ENCODE results near the gene OPN5.

- no peak for TF ChIP-seq CTCF (IDR thresholded peaks at IDR 0.05)
- no peak for TF ChIP-seq POLR2A (IDR thresholded peaks at IDR 0.05)
- TF ChIP-seq EP300 (IDR thresholded peaks at IDR 0.05; ENCODE audit: low read depth), result no peak
Observed at GRCh38 chr6:47759364-47759763, 22.5 kb upstream of the OPN5 start.

All from transverse colon (tissue), 3 donors.